T-helper 17 cell (primary cell): Measurements from ENCODE around the gene PACSIN1. TPM values are rescaled to one million over a fixed set of nuclear protein-coding genes. Genes with fewer than 3 reads are reported as not detected.

ENCODE experiments used
- ATAC-seq: fragments of 150-1000 bp; cut with Tn5 transposase; 2 replicates; pipeline ENCODE4 v1.10.0; 2021; ENCODE audit warnings: mild to moderate bottlenecking, moderate library complexity
- DNase-seq, 3 donors: peaks; one replicate each; pipeline versions ENCODE4 v3.0.0 to v3.0.0-alpha.2; 2020 to 2021
- H3K9me3 ChIP-seq: one replicate; pipeline ENCODE4 v1.7.0; 2013; ENCODE audit warnings: low read length, mild to moderate bottlenecking; ENCODE audit not compliant: control insufficient read depth, poor library complexity, severe bottlenecking
- H3K27ac Mint-ChIP-seq: one replicate; pipeline ENCODE4 v1.8.0; 2022; ENCODE audit warnings: mild to moderate bottlenecking, moderate library complexity, mixed read lengths
- H3K27me3 Mint-ChIP-seq: one replicate; pipeline ENCODE4 v1.8.0; 2022; ENCODE audit warnings: mixed read lengths
- H3K36me3 Mint-ChIP-seq: one replicate; pipeline ENCODE4 v1.8.0; 2022; ENCODE audit warnings: low read depth, mixed read lengths
- H3K4me1 Mint-ChIP-seq: one replicate; pipeline ENCODE4 v1.8.0; 2022; ENCODE audit warnings: mild to moderate bottlenecking, mixed read lengths
- H3K4me3 Mint-ChIP-seq: one replicate; pipeline ENCODE4 v1.8.0; 2022; ENCODE audit warnings: mild to moderate bottlenecking, moderate library complexity, mixed read lengths
- total RNA-seq, 4 donors: library from RNA in 2 of 4; stranded (reverse) in 2 of 4; gene quantifications; one replicate each; pipeline ENCODE4 v1.2.3 and lab custom pipeline; 2022 to 2026

The PACSIN1 gene
- total RNA-seq, 2 donors from 2014 or later = 0.40 to 0.50 TPM

DNA sequence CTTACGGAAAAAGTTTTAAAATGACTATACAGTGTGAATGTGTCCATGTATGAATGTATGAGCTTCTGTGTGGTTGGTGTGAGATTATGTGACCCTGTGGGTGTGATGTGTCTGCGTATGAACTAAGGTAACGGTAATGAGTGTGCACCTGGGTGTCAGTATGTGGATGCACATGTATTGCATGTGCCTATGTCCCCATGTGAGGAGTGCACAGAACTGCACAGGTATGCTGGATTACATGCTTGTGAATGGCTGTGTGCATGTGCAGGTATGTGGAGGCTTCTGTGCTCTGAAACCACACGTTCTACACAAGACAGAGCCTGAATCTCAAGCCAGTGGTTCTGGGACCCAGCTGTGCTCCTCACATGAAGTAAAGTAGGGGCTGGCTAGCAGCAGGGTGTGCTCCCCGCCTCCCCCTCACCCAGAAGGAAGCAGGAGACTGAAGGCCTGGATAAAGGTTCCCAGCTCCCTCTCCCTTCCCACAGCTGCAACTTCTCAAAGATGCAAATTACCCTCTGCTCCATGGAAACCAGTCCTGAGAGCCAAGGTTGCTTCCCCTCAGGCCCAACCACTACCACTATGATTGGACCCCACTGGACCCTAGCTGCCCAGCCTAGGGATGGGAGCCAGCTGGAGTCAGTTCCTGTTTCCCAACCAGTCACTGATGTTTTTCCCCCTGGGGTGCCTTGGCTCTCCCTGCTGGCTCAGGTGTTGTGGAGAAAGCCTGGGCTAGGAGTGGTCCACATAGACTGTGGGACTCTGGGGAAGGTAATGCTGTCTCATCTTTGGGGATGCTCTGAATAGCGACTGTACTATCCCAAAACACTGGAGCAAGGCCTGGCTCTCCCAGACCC is 115.1 kb downstream of the PACSIN1 start:
- no peak overlapping the region for H3K27ac Mint-ChIP-seq
- H3K4me3 Mint-ChIP-seq = no peak overlapping the region
- DNase-seq (no peak), ATAC-seq (no peak)
- H3K4me1 Mint-ChIP-seq = peaks cover 14% of the 10 kb centered on the region
- no peaks in the 10 kb centered on the region for H3K9me3 ChIP-seq
- no peaks in the 10 kb centered on the region for H3K27me3 Mint-ChIP-seq
- H3K36me3 Mint-ChIP-seq = no peaks in the 10 kb centered on the region

DNA sequence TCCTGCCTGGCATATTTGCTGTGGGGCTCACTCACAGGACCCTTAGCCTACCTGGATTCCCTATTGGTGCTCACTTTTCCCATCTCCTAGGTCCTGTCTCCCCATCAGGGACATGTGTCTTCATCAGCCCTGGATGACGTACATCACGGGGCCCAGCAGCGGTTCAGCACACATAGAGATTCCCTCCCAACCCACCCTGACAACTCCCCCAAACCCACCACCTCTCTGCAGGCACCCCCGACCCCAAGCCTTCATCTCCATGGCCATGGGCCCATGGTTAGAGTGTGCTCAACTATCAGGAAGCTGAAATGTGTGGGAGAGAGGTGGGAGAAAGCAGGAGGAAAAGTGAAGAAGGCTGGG is 115.7 kb downstream of the PACSIN1 start:
- no peak overlapping the region for H3K4me3 Mint-ChIP-seq
- no peaks in the 10 kb centered on the region for H3K36me3 Mint-ChIP-seq
- peaks cover 14% of the 10 kb centered on the region for H3K4me1 Mint-ChIP-seq
- ATAC-seq (no peak), DNase-seq (no peak)
- H3K27me3 Mint-ChIP-seq = no peaks in the 10 kb centered on the region
- H3K9me3 ChIP-seq = no peaks in the 10 kb centered on the region
- H3K27ac Mint-ChIP-seq = no peak overlapping the region

DNA sequence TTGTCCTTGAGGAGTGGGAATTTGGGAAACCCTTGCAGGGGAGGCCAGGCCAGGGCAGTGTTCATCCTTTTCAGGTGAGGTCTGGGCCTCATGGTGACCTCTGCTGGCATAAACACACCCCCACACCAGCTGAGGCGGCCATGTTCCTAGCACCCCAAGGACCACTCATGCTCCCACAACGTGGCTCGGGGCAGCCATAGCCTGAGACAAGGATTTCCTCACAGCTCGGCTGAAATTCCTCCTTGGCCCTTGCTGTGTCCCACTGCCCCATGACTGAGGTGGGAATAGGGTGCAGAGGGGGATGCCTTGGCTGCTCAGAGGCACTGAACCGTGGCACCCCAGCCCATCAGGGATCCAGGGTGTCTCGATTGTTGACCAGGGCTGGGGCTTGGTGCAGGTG is 117.6 kb downstream of the PACSIN1 start:
- peak; percentile 48 for ATAC-seq
- DNase-seq = no peak

DNA sequence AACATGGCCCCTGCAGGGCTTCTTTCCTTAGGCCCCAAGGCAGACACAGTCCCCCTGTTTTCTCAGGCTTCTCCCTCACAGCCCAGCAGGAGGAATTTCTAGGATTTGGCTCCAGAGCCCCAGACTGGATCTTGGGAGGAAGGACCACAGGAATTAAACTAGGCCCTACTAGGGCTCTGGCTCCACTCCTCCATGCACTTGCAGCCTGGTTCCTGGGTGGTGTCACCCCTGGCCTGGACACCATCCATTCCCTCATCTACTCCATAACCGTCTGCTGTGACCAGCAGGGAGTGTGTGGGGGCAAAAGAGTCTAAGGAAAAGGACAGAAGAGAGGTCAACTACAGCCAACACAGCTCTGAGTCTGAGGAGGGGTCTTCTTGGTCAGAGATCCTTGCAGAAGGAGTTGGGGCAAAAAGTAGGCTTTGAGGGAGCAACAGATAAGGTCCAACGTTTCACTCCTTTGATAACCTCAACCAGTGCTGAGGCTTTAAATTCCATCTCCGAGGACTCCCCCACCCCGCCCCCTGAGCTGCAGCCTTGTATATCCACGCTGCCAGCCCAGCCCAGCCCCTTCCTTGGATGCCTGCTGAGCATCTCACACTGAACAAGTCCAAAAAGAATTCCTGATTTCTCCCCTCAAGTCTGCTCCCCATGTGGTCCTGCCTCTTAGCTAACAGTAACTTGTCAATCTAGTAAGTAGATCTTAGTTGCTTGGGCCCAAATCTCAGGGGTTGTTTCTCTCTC is 118.2 kb downstream of the PACSIN1 start:
- no peaks in the 10 kb centered on the region for H3K27me3 Mint-ChIP-seq
- no peaks in the 10 kb centered on the region for H3K9me3 ChIP-seq
- H3K27ac Mint-ChIP-seq = no peak overlapping the region
- DNase-seq (no peak), ATAC-seq (no peak)
- peaks cover 16% of the 10 kb centered on the region for H3K4me1 Mint-ChIP-seq
- H3K36me3 Mint-ChIP-seq = no peaks in the 10 kb centered on the region
- H3K4me3 Mint-ChIP-seq = no peak overlapping the region

More for the DNA sequence above, 117.6 kb downstream of the PACSIN1 start:
- no peaks in the 10 kb centered on the region for H3K9me3 ChIP-seq
- Mint-ChIP-seq H3K27ac (peak overlapping the region; percentile 84), H3K27me3 (no peaks in the 10 kb centered on the region), H3K4me1 (peaks cover 16% of the 10 kb centered on the region), H3K4me3 (no peak overlapping the region), H3K36me3 (no peaks in the 10 kb centered on the region)

DNA sequence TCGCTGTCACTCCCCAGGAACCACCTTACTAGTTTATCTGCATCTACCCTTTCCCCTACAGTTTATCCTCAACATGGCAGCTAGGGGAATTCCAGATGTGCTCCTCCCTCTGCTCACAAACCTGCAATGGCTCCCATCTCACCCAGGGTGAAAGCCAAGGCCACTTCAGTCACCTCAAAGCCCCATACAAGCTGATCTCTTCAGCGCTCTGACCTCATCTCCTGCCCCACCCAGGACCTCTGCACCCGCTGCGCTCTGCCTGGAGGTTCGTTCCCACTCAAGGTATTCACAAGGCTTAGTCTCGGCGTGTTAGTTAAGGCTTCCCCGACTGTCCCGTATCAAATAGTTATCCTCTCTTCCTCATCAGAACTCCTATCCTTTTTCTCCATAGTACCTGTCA is 118.8 kb downstream of the PACSIN1 start:
- H3K36me3 Mint-ChIP-seq = no peaks in the 10 kb centered on the region
- peaks cover 17% of the 10 kb centered on the region for H3K4me1 Mint-ChIP-seq
- no peak overlapping the region for H3K4me3 Mint-ChIP-seq
- ATAC-seq (peak; percentile 40), DNase-seq (no peak)
- peak overlapping the region; percentile 79 for H3K27ac Mint-ChIP-seq
- H3K9me3 ChIP-seq = no peaks in the 10 kb centered on the region
- H3K27me3 Mint-ChIP-seq = no peaks in the 10 kb centered on the region

Other genes with a start within 250 kb of the PACSIN1 start
- 10 to 100 TPM; 87.5 to 90.3 TPM for gene HMGA1, start 229.2 kb upstream of the PACSIN1 start, total RNA-seq
- 10 to 100 TPM; 24.3 to 29.2 TPM for gene SMIM29, start 217.1 kb upstream of the PACSIN1 start, total RNA-seq
- 10 to 100 TPM; 21.1 to 23.2 TPM for gene NUDT3, start 73.4 kb upstream of the PACSIN1 start, total RNA-seq
- 1,000 to 10,000 TPM; 2,447 to 2,547 TPM for gene RPS10, start 40.0 kb upstream of the PACSIN1 start, total RNA-seq
- gene SPDEF, start 90.3 kb downstream of the PACSIN1 start, total RNA-seq = under 1 TPM; 0.23 to 0.35 TPM
- 10 to 100 TPM; 55.9 to 64.4 TPM for gene ILRUN, start 230.7 kb downstream of the PACSIN1 start, total RNA-seq